ENCODE data around the gene TSPAN3. TPM values are rescaled to one million over a fixed set of nuclear protein-coding genes. Genes with fewer than 3 reads are reported as not detected.

The TSPAN3 gene
- total RNA-seq, 1 experiment from 2014 or later: 140 TPM

DNA sequence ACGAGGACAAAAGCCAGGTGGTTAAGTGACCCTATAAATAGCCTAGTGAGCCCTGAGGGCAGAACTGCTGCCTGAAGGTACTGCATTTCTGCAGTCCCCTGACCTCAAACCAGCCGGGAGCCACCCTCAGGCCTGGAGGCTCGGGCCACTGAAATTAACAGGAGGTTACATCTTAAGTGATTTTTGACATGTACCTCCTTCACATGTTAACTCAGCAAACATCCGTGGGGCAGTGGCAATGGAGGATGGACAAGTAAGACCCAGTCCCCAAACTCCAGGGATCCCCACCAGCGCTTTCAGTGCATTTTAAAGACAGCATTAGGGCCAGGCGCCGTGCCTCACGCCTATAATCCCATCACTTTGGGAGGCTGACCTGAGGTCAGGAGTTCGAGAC lies 49.8 kb downstream of the TSPAN3 start:
- H4K20me1 ChIP-seq (ENCODE audit: low read length): no peaks in the 10 kb centered on the region
- no peaks in the 10 kb centered on the region for H3K27me3 ChIP-seq (ENCODE audit: low read length)
- no peak overlapping the region for H3K27ac ChIP-seq (ENCODE audit: low read length)
- ChIA-PET CTCF (no interaction called here), POLR2A (ENCODE audit: unreplicated experiment) (no interaction called here)
- peaks cover 6% of the 10 kb centered on the region; the same call in 1 of the 2 replicates for H3K4me1 ChIP-seq (ENCODE audit: insufficient read depth, low read length)
- no peaks in the 10 kb centered on the region for H3K79me2 ChIP-seq (ENCODE audit: low read length)
- no peak overlapping the region for H2AFZ ChIP-seq (ENCODE audit: low read length)
- no peaks in the 10 kb centered on the region for H3K9me3 ChIP-seq (ENCODE audit: low read length)
- H3K9ac ChIP-seq (ENCODE audit: low read length): no peak overlapping the region
- no peak for ATAC-seq
- H3K36me3 ChIP-seq (ENCODE audit: low read depth, low read length): no peaks in the 10 kb centered on the region
- no peak overlapping the region for H3K4me3 ChIP-seq (ENCODE audit: low read length)
- intact Hi-C loops (cut with micrococcal nuclease): no loop called here
- no TSS peak for BruUV-seq (replicated peaks)
- H3K4me2 ChIP-seq (ENCODE audit: low read length): no peak overlapping the region
- H3K9me2 ChIP-seq (replicated peaks; ENCODE audit: low read length): no peaks in the 10 kb centered on the region
- no peak for DNase-seq
- no peaks in the 10 kb centered on the region for H3F3A ChIP-seq (ENCODE audit: low read length, unreplicated experiment)
- TF ChIP-seq EZH2 (IDR thresholded peaks at IDR 0.05; ENCODE audit: low read length, unreplicated experiment) (no peak), EZH2phosphoT487 (IDR thresholded peaks at IDR 0.05; ENCODE audit: borderline replicate concordance, low read length) (no peak)
- TF ChIP-seq, protein P1, sequence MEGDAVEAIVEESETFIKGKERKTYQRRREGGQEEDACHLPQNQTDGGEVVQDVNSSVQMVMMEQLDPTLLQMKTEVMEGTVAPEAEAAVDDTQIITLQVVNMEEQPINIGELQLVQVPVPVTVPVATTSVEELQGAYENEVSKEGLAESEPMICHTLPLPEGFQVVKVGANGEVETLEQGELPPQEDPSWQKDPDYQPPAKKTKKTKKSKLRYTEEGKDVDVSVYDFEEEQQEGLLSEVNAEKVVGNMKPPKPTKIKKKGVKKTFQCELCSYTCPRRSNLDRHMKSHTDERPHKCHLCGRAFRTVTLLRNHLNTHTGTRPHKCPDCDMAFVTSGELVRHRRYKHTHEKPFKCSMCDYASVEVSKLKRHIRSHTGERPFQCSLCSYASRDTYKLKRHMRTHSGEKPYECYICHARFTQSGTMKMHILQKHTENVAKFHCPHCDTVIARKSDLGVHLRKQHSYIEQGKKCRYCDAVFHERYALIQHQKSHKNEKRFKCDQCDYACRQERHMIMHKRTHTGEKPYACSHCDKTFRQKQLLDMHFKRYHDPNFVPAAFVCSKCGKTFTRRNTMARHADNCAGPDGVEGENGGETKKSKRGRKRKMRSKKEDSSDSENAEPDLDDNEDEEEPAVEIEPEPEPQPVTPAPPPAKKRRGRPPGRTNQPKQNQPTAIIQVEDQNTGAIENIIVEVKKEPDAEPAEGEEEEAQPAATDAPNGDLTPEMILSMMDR (conservative IDR thresholded peaks at IDR 0.05; ENCODE audit: low read depth, low read length): no peak

DNA sequence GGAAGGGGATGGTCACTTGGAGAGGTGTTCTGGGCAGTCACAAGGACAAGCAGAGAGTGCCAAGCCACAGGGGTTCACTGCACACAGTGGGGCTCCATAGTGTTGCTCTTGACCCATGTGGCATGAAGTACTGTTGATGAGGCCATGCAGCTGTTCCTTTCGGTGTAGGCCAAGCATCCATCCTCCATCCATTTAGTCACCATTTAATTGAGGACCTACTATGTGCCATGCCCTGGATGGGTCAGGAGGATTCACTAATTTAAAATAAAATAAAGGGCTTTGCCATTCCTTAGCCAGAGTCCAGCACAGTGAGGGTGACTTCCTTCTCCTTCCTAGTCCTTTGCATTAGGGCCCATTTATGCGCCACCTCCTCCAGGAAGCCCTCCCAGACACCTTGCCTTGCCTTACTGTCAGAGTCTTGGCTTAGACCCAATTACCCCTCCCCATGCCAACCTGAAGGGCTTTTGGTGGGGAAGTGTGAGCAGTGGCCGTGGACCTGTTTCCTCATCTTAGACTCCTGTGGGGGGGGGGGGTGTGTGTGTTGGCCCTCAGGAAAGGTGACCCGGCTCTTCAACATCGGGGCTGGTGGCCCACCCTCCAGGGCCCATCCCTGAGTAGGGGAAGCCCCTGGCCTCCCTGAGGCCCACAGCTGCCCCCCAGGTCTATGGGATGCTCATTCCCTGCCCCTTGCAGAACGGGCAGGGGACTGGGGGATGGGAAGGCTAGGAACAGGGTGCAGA lies 50.4 kb downstream of the TSPAN3 start:
- Histone ChIP-seq H3K9me3 (ENCODE audit: low read length) (no peaks in the 10 kb centered on the region), H3K27me3 (ENCODE audit: low read length) (no peaks in the 10 kb centered on the region), H3K9ac (ENCODE audit: low read length) (no peak overlapping the region), H3K4me1 (ENCODE audit: insufficient read depth, low read length) (peaks cover 6% of the 10 kb centered on the region; the same call in 1 of the 2 replicates), H3K79me2 (ENCODE audit: low read length) (no peaks in the 10 kb centered on the region), H3K36me3 (ENCODE audit: low read depth, low read length) (no peaks in the 10 kb centered on the region), H3F3A (ENCODE audit: low read length, unreplicated experiment) (no peaks in the 10 kb centered on the region), H4K20me1 (ENCODE audit: low read length) (no peaks in the 10 kb centered on the region), H3K4me3 (ENCODE audit: low read length) (no peak overlapping the region), H2AFZ (ENCODE audit: low read length) (no peak overlapping the region), H3K9me2 (replicated peaks; ENCODE audit: low read length) (no peaks in the 10 kb centered on the region), H3K4me2 (ENCODE audit: low read length) (no peak overlapping the region), H3K27ac (ENCODE audit: low read length) (no peak overlapping the region)
- TF ChIP-seq EZH2 (IDR thresholded peaks at IDR 0.05; ENCODE audit: low read length, unreplicated experiment): no peak
- TF ChIP-seq EZH2phosphoT487 (IDR thresholded peaks at IDR 0.05; ENCODE audit: borderline replicate concordance, low read length): no peak
- TF ChIP-seq, protein P1 (conservative IDR thresholded peaks at IDR 0.05; ENCODE audit: low read depth, low read length): no peak
- ChIA-PET CTCF (no interaction called here), POLR2A (ENCODE audit: unreplicated experiment) (no interaction called here)
- BruUV-seq (replicated peaks): no TSS peak
- intact Hi-C loops (cut with micrococcal nuclease): no loop called here
- DNase-seq: no peak
- ATAC-seq: no peak

DNA sequence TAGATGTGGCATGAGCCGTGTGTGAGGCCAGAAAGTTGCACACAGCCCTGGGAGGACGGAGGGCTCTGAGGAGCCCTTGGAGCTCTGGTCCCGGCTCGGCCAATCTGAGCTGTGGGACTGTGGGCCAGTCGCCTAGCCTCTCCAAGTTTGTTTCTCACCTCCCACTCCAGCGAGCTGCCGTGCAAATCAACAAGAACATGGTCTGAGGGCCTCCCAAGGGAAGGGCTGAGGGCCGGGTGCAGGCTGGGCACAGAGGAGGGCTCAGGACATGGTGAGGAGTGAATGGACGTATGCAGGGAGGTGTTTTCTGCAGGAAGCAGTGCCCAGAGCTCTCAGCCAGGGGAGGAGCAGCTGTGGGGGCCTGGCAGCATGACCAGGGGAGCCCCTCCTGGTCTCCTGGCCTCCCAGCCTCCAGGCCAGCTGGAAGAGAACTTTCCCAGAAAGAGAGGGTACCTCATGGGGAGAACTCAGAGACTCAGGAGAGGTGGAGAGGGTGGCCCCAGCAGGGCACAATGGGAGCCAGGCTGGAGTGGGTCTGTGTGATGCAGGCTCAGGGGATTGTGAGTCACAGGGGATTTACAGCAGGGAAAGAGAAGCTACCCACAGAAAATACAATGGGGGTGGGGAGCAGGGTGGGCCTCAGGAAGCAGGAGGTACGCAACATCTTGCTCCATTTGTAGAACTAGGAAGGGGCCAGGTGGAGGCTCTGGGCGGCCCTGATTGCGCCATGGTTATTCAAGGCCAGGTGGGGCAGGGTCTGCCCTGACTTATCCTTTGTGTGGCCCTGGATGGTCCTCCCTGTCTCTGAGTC lies 51.2 kb downstream of the TSPAN3 start:
- Histone ChIP-seq H2AFZ (ENCODE audit: low read length) (no peak overlapping the region), H3K27ac (ENCODE audit: low read length) (no peak overlapping the region), H3K9me2 (replicated peaks; ENCODE audit: low read length) (no peaks in the 10 kb centered on the region), H3F3A (ENCODE audit: low read length, unreplicated experiment) (no peaks in the 10 kb centered on the region), H3K9ac (ENCODE audit: low read length) (no peak overlapping the region), H3K79me2 (ENCODE audit: low read length) (no peaks in the 10 kb centered on the region), H4K20me1 (ENCODE audit: low read length) (no peaks in the 10 kb centered on the region), H3K36me3 (ENCODE audit: low read depth, low read length) (no peaks in the 10 kb centered on the region), H3K27me3 (ENCODE audit: low read length) (no peaks in the 10 kb centered on the region), H3K4me3 (ENCODE audit: low read length) (no peak overlapping the region), H3K4me1 (ENCODE audit: insufficient read depth, low read length) (peaks cover 6% of the 10 kb centered on the region; the same call in 1 of the 2 replicates), H3K9me3 (ENCODE audit: low read length) (no peaks in the 10 kb centered on the region), H3K4me2 (ENCODE audit: low read length) (no peak overlapping the region)
- DNase-seq (no peak), ATAC-seq (no peak)
- BruUV-seq (replicated peaks): no TSS peak
- intact Hi-C loops (cut with micrococcal nuclease): no loop called here
- TF ChIP-seq EZH2phosphoT487 (IDR thresholded peaks at IDR 0.05; ENCODE audit: borderline replicate concordance, low read length): no peak
- no peak for TF ChIP-seq EZH2 (IDR thresholded peaks at IDR 0.05; ENCODE audit: low read length, unreplicated experiment)
- TF ChIP-seq, protein P1 (conservative IDR thresholded peaks at IDR 0.05; ENCODE audit: low read depth, low read length): no peak
- CTCF ChIA-PET: no interaction called here
- POLR2A ChIA-PET (ENCODE audit: unreplicated experiment): no interaction called here

Measured in PC-3 (cell line).